ENCODE results near the gene TEPSIN. TPM values are rescaled to one million over a fixed set of nuclear protein-coding genes. Genes with fewer than 3 reads are reported as not detected.

The TEPSIN gene
- total and polyA plus RNA-seq, 9 donors, result 2.5 to 30.2 (median 24.5) TPM

- intact Hi-C loops (cut with DNase I), result no loop called here
- 86 to 89% (median 87%) methylated on average over 17 of the region's 17 CpGs for WGBS, 3 donors
- H3K4me3 ChIP-seq, result no peak overlapping the region
- H3K9me3 ChIP-seq, result no peaks in the 10 kb centered on the region
- no peaks in the 10 kb centered on the region for H3K4me1 ChIP-seq (ENCODE audit: insufficient read depth)
- TF ChIP-seq POLR2A (IDR thresholded peaks at IDR 0.05), result no peak
- no peak for TF ChIP-seq EP300 (IDR thresholded peaks at IDR 0.05)
- TF ChIP-seq, protein P1, sequence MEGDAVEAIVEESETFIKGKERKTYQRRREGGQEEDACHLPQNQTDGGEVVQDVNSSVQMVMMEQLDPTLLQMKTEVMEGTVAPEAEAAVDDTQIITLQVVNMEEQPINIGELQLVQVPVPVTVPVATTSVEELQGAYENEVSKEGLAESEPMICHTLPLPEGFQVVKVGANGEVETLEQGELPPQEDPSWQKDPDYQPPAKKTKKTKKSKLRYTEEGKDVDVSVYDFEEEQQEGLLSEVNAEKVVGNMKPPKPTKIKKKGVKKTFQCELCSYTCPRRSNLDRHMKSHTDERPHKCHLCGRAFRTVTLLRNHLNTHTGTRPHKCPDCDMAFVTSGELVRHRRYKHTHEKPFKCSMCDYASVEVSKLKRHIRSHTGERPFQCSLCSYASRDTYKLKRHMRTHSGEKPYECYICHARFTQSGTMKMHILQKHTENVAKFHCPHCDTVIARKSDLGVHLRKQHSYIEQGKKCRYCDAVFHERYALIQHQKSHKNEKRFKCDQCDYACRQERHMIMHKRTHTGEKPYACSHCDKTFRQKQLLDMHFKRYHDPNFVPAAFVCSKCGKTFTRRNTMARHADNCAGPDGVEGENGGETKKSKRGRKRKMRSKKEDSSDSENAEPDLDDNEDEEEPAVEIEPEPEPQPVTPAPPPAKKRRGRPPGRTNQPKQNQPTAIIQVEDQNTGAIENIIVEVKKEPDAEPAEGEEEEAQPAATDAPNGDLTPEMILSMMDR (IDR thresholded peaks at IDR 0.05), result no peak
- H3K27me3 ChIP-seq, result no peaks in the 10 kb centered on the region
- H3K36me3 ChIP-seq, result no peaks in the 10 kb centered on the region
- no peak overlapping the region for H3K27ac ChIP-seq
- DNase-seq, result no peak
Measured at GRCh38 chr17:81193051-81193410, 45.8 kb downstream of the TEPSIN start.

- H3K36me3 ChIP-seq, result no peaks in the 10 kb centered on the region
- H3K4me3 ChIP-seq, result no peak overlapping the region
Measured at GRCh38 chr17:81192386-81193050, 46.3 kb downstream of the TEPSIN start.

GRCh38 chr17:81191646-81192045, 47.2 kb downstream of the TEPSIN start:
- Histone ChIP-seq H3K4me1 (ENCODE audit: insufficient read depth) (no peaks in the 10 kb centered on the region), H3K27me3 (no peaks in the 10 kb centered on the region), H3K9me3 (no peaks in the 10 kb centered on the region), H3K36me3 (no peaks in the 10 kb centered on the region), H3K27ac (no peak overlapping the region), H3K4me3 (no peak overlapping the region)
- intact Hi-C loops (cut with DNase I), result no loop called here
- no peak for TF ChIP-seq POLR2A (IDR thresholded peaks at IDR 0.05)
- no peak for DNase-seq
- WGBS, 3 donors, result 92 to 94% (median 94%) methylated on average over 11 to 14 of the region's 14 CpGs

More at GRCh38 chr17:81192386-81193050, 46.3 kb downstream of the TEPSIN start:
- TF ChIP-seq, protein P1 (IDR thresholded peaks at IDR 0.05), result no peak
- TF ChIP-seq POLR2A (IDR thresholded peaks at IDR 0.05) (no peak), EP300 (IDR thresholded peaks at IDR 0.05) (no peak)
- Histone ChIP-seq H3K4me1 (ENCODE audit: insufficient read depth) (no peaks in the 10 kb centered on the region), H3K9me3 (no peaks in the 10 kb centered on the region), H3K27me3 (no peaks in the 10 kb centered on the region), H3K27ac (no peak overlapping the region)
- WGBS, 3 donors, result 70 to 87% (median 77%) methylated on average over 19 to 34 of the region's 34 CpGs
- intact Hi-C loops (cut with DNase I), result no loop called here
- DNase-seq, result no peak

- TF ChIP-seq EP300 (IDR thresholded peaks at IDR 0.05), result no peak
- TF ChIP-seq POLR2A (IDR thresholded peaks at IDR 0.05), result no peak
- TF ChIP-seq, protein P1 (IDR thresholded peaks at IDR 0.05), result no peak
- 83 to 87% (median 87%) methylated on average over 20 of the region's 20 CpGs for WGBS, 3 donors
- intact Hi-C loops (cut with DNase I), result no loop called here
- Histone ChIP-seq H3K27me3 (no peaks in the 10 kb centered on the region), H3K27ac (no peak overlapping the region), H3K4me1 (ENCODE audit: insufficient read depth) (no peaks in the 10 kb centered on the region), H3K9me3 (no peaks in the 10 kb centered on the region), H3K4me3 (no peak overlapping the region), H3K36me3 (no peaks in the 10 kb centered on the region)
- no peak for DNase-seq
Measured at GRCh38 chr17:81191116-81191515, 47.7 kb downstream of the TEPSIN start.

GRCh38 chr17:81190591-81190990, 48.3 kb downstream of the TEPSIN start:
- no peak for DNase-seq
- TF ChIP-seq POLR2A (IDR thresholded peaks at IDR 0.05) (no peak), EP300 (IDR thresholded peaks at IDR 0.05) (no peak)
- TF ChIP-seq, protein P1 (IDR thresholded peaks at IDR 0.05), result no peak
- Histone ChIP-seq H3K4me3 (no peak overlapping the region), H3K27me3 (no peaks in the 10 kb centered on the region), H3K9me3 (no peaks in the 10 kb centered on the region), H3K27ac (no peak overlapping the region), H3K36me3 (no peaks in the 10 kb centered on the region), H3K4me1 (ENCODE audit: insufficient read depth) (no peaks in the 10 kb centered on the region)
- intact Hi-C loops (cut with DNase I), result no loop called here
- 81 to 91% (median 83%) methylated on average over 28 of the region's 28 CpGs for WGBS, 3 donors

Data from ovary (tissue), 9 donors.